ENCODE data around the gene TNFAIP1. TPM values are rescaled to one million over a fixed set of nuclear protein-coding genes. Genes with fewer than 3 reads are reported as not detected.

TNFAIP1 gene
- total RNA-seq, 1 experiment from 2014 or later = 21.8 TPM

DNA sequence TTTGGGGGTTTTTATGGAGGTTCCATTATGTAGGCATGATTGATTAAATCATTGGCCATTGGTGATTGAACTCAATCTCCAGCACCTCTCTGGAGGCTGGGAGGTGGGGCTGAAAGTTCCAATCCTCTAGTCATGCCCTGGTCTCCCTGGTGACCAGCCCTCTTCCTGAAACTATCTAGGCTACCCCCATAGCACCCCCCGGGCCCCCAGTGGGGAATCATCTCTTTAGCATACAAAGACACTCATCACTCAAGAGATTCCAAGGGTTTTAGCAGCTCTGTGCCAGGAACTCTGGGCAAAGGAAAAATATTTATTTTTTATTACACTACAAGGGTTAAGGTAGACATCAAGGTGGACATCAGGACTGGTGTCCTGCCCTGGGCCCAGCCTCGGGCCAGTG is 59.9 kb downstream of the TNFAIP1 start:
- H3T11ph ChIP-seq (ENCODE audit: low read length) = no peak overlapping the region
- H3K23me2 ChIP-seq (ENCODE audit: insufficient read length, low read depth, low read length, poor library complexity, severe bottlenecking) = no peaks in the 10 kb centered on the region

More for the DNA sequence above, 59.9 kb downstream of the TNFAIP1 start:
- Histone ChIP-seq H3K79me2 (ENCODE audit: insufficient read depth, low read length) (no peaks in the 10 kb centered on the region), H2BK20ac (ENCODE audit: low read depth, low read length, poor library complexity, severe bottlenecking) (no peak overlapping the region), H3K4me1 (ENCODE audit: insufficient read depth, low read length) (no peaks in the 10 kb centered on the region), H4K8ac (replicated peaks; ENCODE audit: insufficient read length, low read depth, low read length) (no peak overlapping the region), H2AFZ (ENCODE audit: low read length) (no peak overlapping the region), H2BK12ac (ENCODE audit: insufficient read length, low read depth, low read length) (no peak overlapping the region), H3K56ac (ENCODE audit: insufficient read length, low read depth, low read length) (no peak overlapping the region), H3K27me3 (ENCODE audit: insufficient read depth, low read length) (no peaks in the 10 kb centered on the region), H3K79me1 (ENCODE audit: insufficient read depth, low read depth, low read length, poor library complexity, severe bottlenecking) (no peaks in the 10 kb centered on the region), H2BK120ac (ENCODE audit: low read depth, low read length, poor library complexity, severe bottlenecking) (no peak overlapping the region), H3K4ac (ENCODE audit: low read depth, low read length) (no peak overlapping the region), H3K23ac (ENCODE audit: insufficient read length, low read depth, low read length) (no peak overlapping the region), H3K4me2 (ENCODE audit: insufficient read depth, insufficient read length, low read length) (no peak overlapping the region), H4K5ac (ENCODE audit: insufficient read length, low read depth, low read length) (no peak overlapping the region), H3K18ac (ENCODE audit: insufficient read length, low read depth, low read length) (no peak overlapping the region), H4K20me1 (ENCODE audit: control insufficient read depth, insufficient read depth, insufficient read length) (no peaks in the 10 kb centered on the region), H4K91ac (ENCODE audit: insufficient read length, low read depth, low read length) (no peak overlapping the region), H3K9me3 (ENCODE audit: control insufficient read depth, low read depth, low read length) (no peaks in the 10 kb centered on the region), H3K9ac (ENCODE audit: extremely low read depth, insufficient read length, low read length) (no peak overlapping the region), H2AK5ac (ENCODE audit: insufficient read length, low read length) (no peak overlapping the region), H2BK15ac (ENCODE audit: low read depth, low read length) (no peak overlapping the region), H3K27ac (ENCODE audit: insufficient read length, low read depth, low read length) (no peak overlapping the region), H2BK5ac (ENCODE audit: insufficient read length, low read length) (no peak overlapping the region), H3K14ac (ENCODE audit: insufficient read depth, low read length) (no peak overlapping the region)
- Mint-ChIP-seq H3K4me3 (no peak overlapping the region), H3K4me1 (peaks cover 3 to 11% of the 10 kb centered on the region in 2 experiments; a peak in 3 of 4 replicates), H3K27ac (peak overlapping the region in 1 of 3 experiments; percentile 62; a peak in 1 of 7 replicates), H3K9me3 (no peaks in the 10 kb centered on the region), H3K27me3 (ENCODE audit: low read depth) (peaks cover 34% of the 10 kb centered on the region), H3K36me3 (ENCODE audit: insufficient read depth in 1 of 3, low read depth in 3 of 3) (peaks cover 1 to 7% (median 5%) of the 10 kb centered on the region in 3 experiments; a peak in 4 of 7 replicates)
- no CpG with 5 or more reads among the region's 2 CpGs for WGBS (ENCODE audit: extremely low coverage, insufficient read length, low lambda C conversion rate)
- no peak for DNase-seq
- TF ChIP-seq, protein P1, sequence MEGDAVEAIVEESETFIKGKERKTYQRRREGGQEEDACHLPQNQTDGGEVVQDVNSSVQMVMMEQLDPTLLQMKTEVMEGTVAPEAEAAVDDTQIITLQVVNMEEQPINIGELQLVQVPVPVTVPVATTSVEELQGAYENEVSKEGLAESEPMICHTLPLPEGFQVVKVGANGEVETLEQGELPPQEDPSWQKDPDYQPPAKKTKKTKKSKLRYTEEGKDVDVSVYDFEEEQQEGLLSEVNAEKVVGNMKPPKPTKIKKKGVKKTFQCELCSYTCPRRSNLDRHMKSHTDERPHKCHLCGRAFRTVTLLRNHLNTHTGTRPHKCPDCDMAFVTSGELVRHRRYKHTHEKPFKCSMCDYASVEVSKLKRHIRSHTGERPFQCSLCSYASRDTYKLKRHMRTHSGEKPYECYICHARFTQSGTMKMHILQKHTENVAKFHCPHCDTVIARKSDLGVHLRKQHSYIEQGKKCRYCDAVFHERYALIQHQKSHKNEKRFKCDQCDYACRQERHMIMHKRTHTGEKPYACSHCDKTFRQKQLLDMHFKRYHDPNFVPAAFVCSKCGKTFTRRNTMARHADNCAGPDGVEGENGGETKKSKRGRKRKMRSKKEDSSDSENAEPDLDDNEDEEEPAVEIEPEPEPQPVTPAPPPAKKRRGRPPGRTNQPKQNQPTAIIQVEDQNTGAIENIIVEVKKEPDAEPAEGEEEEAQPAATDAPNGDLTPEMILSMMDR (conservative IDR thresholded peaks at IDR 0.05) = no peak
